ENCODE measurements around the gene SDSL. TPM values are rescaled to one million over a fixed set of nuclear protein-coding genes. Genes with fewer than 3 reads are reported as not detected.

SDSL gene
- total RNA-seq, 1 experiment from 2014 or later: 0.46 TPM

GRCh38 chr12:113382206-113382605 is 40.0 kb upstream of the SDSL start:
- Histone ChIP-seq H2AK5ac (ENCODE audit: insufficient read length, low read length) (no peak overlapping the region), H2BK5ac (ENCODE audit: insufficient read length, low read length) (no peak overlapping the region), H3K27me3 (ENCODE audit: insufficient read depth, low read length) (no peaks in the 10 kb centered on the region), H4K91ac (ENCODE audit: insufficient read length, low read depth, low read length) (no peak overlapping the region), H4K8ac (replicated peaks; ENCODE audit: insufficient read length, low read depth, low read length) (no peak overlapping the region), H2AFZ (ENCODE audit: low read length) (no peak overlapping the region), H3K4me2 (ENCODE audit: insufficient read depth, insufficient read length, low read length) (no peak overlapping the region), H3K79me1 (ENCODE audit: insufficient read depth, low read depth, low read length, poor library complexity, severe bottlenecking) (no peaks in the 10 kb centered on the region), H3K4me1 (ENCODE audit: insufficient read depth, low read length) (no peaks in the 10 kb centered on the region), H3K56ac (ENCODE audit: insufficient read length, low read depth, low read length) (no peak overlapping the region), H2BK120ac (ENCODE audit: low read depth, low read length, poor library complexity, severe bottlenecking) (no peak overlapping the region), H3K18ac (ENCODE audit: insufficient read length, low read depth, low read length) (no peak overlapping the region), H2BK20ac (ENCODE audit: low read depth, low read length, poor library complexity, severe bottlenecking) (no peak overlapping the region), H3K4ac (ENCODE audit: low read depth, low read length) (no peak overlapping the region), H3K23ac (ENCODE audit: insufficient read length, low read depth, low read length) (no peak overlapping the region), H2BK12ac (ENCODE audit: insufficient read length, low read depth, low read length) (no peak overlapping the region), H3K23me2 (ENCODE audit: insufficient read length, low read depth, low read length, poor library complexity, severe bottlenecking) (no peaks in the 10 kb centered on the region), H3K9me3 (ENCODE audit: control insufficient read depth, low read depth, low read length) (no peaks in the 10 kb centered on the region), H4K20me1 (ENCODE audit: control insufficient read depth, insufficient read depth, insufficient read length) (no peaks in the 10 kb centered on the region), H4K5ac (ENCODE audit: insufficient read length, low read depth, low read length) (no peak overlapping the region), H2BK15ac (ENCODE audit: low read depth, low read length) (no peak overlapping the region), H3K79me2 (ENCODE audit: insufficient read depth, low read length) (no peaks in the 10 kb centered on the region), H3K27ac (ENCODE audit: insufficient read length, low read depth, low read length) (no peak overlapping the region), H3K9ac (ENCODE audit: extremely low read depth, insufficient read length, low read length) (no peak overlapping the region), H3K14ac (ENCODE audit: insufficient read depth, low read length) (no peak overlapping the region), H3T11ph (ENCODE audit: low read length) (no peak overlapping the region)
- Mint-ChIP-seq H3K9me3 (no peaks in the 10 kb centered on the region), H3K36me3 (ENCODE audit: insufficient read depth in 1 of 3, low read depth in 3 of 3) (peaks cover 6 to 34% (median 34%) of the 10 kb centered on the region in 3 experiments; a peak in 6 of 7 replicates), H3K4me3 (no peak overlapping the region), H3K4me1 (peaks cover 0 to 3% of the 10 kb centered on the region in 2 experiments; a peak in 2 of 4 replicates), H3K27me3 (ENCODE audit: low read depth) (no peaks in the 10 kb centered on the region; the same call in 1 of the 2 replicates), H3K27ac (no peak overlapping the region)
- no peak for TF ChIP-seq CTCF (conservative IDR thresholded peaks at IDR 0.05)
- no peak for DNase-seq
- WGBS (ENCODE audit: extremely low coverage, insufficient read length, low lambda C conversion rate): no CpG with 5 or more reads among the region's 4 CpGs
